Measurements from ENCODE around the gene MYBPC2.

Gene MYBPC2

DNA sequence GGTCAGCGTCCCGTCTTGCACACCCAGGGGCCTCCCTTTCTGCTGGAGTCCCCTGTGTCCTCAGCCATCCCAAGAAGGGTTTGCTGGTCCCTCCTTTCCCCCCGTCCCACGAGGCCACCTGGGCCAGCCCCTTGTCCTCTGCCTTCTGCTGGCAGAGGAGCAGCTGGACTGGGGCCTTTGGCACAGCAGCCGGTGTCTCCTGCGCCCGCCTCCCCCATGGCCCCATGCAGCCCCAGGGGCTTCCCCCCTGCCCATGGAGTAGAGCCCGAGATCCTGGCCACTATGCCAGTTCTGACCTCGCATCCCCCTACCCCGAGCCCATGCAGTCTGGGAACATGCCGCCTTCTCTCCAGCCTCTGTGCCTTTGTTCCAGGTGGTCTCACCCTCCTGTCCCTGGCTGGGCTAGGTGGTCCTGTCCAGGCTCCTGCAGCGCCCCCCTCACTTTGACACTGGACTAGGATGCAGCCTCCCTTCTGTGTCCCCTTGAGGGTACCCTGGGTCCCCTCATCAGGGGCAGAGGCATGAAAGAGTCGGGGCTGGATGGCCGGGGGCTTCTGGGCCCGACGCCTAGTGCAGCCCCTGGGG, 49.7 kb downstream of the MYBPC2 start:
- DNase-seq, result no peak

DNA sequence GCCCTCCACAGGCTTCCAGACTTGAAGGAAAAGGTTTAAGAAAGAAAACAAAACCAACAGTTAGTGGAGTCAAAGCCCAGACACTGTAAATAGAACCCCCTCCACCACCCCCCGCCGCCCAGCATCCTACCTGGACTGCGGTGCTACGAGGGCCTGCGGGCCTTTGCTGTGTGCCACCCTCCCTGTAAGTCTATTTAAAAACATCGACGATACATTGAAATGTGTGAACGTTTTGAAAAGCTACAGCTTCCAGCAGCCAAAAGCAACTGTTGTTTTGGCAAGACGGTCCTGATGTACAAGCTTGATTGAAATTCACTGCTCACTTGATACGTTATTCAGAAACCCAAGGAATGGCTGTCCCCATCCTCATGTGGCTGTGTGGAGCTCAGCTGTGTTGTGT, 50.2 kb downstream of the MYBPC2 start:
- DNase-seq, result no peak

DNA sequence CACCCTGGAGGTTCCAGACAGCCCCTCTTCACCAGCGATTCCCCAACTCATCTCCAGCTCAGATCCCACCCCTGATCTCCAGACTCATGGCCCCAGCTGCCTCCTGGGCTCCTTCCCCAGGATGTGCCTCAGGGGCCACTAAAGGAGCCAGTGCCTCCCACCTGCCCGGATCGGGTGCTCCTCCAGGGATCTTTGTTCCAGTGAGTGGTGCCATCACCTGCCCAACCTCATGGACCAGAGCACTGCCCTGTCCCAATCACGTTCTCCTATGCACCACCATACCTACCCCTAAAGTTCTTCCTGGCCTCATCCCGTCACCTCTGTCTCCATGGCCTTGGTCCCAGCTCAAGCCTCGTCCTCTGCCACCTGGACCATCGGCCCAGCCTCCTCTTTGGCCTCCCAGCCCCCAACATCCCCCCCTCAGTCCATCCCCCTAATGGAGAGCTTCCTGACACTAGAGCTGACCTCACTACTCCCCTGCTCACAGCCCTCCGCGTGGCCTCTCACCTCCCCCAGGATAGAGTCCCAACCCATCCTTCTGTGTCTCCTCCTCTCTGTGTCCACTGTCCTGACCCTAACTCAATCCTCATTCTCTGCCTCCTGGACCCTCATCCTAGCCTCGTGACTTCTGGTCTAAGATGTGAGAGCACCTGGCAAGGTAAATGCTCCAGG, 52.7 kb downstream of the MYBPC2 start:
- DNase-seq, result no peak

DNA sequence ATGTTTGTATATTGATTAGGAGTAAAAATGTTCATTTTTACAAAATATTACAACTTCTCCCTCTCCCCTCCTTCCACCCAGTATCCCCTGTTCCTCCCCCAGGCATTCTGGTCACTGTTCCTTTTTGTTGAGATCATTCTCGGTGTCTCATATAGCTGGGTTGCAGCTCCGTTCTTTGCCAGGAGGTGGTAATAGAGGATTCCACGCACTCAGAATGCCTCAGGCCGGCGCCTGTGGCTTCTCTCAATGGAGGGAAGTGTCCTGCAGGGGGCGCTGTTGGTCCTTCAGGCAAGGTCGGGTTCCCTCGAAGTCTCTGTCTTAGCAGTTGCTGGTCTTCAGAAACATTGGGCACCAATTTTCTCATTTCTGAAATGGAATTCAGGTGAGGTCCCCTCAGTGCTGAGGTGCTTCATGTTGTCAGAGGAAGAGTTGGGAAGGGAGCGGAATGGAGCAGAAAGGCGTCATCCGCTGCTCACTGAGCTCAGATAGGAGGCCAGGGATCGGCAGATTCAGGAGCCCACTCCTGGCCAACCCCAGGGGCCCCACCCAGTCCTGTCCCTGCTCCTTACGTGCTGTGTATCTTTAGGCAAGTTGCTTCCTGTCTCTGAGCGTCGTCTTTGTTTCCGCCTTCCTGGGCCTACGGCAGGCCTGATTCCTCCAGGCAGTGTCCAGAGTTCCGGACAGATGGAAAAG, 54.3 kb downstream of the MYBPC2 start:
- no peak for DNase-seq

DNA sequence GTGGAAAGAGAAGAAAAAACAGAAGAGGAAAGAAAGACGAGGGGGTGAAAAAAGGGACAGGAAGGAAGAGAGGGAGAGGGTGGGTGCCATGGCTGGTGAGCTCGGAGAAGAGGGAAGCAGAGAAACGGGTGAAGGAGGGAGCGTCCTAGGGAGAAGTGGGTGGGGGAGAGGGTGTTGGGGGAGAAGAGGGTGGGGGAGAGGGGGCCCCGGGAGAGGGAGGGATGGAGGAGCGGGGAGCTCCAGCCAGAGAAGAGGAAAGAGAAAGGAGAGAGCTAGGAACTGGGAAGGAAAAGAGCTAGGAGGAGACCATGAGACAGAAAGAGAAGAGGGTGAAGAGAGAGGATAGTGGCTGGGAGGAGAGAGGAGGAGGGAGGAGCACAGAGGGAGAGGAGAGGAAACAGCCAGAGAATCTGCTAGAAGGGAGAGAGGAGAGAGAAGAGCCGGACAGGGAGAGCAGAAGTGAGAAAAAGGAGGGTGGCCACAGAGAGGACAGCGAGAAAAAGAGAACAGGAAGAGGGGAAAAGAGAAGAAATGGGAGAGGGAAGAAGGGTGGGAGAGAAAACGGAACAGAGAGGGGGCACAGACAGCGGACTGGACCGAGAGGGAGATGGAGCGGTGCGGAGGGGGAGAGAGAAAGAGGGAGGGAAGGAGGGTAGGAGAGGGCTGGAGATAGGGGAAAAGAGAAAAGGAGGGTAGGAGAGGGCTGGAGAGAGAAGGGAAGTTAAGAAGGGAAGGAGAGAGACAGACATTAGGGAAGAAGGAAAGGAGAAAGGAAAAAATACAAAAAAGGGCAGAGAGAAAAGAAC, 55.9 kb downstream of the MYBPC2 start:
- DNase-seq, result no peak

DNA sequence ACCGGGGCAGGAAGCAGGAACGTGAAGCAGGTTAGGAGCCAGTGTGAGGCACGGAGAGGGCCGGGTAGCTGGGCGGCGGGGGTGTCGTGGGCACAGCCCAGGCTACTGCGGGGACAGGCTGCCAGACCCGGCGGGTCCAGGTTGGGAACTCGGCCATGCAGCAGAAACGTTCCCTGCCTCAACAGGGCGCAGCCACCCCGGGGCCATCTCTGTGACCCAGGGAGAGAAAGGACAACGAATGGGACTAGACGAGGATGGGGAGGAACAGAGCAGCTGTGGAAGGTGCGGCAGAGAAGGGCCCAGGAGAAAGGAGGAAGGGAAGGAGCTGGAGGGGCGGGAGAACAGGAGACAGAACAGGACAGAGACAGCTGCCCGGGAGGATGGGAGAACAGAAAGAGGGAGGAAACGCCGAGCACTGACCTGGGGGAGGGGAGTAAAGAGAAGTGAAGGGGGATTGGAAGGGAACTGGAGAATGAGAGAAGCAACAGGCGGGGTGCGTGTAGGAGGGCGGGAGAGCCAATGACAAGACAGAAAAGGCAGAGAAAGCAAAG, 56.8 kb downstream of the MYBPC2 start:
- DNase-seq, result no peak

DNA sequence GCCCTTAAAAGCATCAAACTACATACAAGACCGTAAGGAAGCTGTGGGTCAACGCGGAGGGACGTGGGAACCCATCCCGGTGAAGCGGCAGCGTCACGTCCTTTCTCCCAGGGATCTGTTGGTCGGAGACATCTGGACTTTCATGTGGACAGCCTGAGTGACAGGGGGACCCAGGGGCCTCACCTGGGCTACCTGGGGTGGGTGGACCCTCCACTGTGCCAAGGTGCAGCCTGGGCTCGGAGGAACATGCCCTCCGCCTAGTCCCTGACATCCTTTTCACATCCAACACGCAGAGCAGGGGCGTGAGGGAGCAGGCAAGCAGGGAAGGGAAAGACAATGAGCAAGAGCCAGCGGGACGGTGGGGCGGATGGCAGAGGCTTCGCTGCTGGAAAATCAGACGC, 57.7 kb downstream of the MYBPC2 start:
- DNase-seq, result no peak

DNA sequence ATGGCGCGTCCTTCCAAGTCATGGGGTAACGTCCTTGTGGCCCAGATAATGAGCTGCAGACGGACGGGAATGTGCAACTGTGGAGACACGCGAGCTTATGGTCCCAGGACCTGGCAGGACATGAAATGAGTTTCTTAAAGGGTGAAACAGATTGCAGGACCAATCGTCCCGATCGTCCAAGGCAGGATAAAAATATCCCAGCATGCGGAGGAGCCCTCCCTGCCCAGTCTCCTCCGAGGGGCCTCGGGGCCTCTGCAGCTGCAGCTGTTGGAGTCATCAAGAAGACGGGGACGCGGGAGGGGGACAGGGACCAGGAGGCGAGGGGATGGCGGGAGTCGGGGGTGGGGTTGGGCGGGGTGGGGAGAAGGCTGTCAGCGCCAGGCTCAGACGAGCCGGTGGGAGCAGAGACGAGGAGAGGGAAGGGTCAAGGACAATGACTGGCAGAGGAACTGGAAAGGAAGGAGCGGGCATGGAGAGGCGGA, 58.3 kb downstream of the MYBPC2 start:
- DNase-seq, result no peak

DNA sequence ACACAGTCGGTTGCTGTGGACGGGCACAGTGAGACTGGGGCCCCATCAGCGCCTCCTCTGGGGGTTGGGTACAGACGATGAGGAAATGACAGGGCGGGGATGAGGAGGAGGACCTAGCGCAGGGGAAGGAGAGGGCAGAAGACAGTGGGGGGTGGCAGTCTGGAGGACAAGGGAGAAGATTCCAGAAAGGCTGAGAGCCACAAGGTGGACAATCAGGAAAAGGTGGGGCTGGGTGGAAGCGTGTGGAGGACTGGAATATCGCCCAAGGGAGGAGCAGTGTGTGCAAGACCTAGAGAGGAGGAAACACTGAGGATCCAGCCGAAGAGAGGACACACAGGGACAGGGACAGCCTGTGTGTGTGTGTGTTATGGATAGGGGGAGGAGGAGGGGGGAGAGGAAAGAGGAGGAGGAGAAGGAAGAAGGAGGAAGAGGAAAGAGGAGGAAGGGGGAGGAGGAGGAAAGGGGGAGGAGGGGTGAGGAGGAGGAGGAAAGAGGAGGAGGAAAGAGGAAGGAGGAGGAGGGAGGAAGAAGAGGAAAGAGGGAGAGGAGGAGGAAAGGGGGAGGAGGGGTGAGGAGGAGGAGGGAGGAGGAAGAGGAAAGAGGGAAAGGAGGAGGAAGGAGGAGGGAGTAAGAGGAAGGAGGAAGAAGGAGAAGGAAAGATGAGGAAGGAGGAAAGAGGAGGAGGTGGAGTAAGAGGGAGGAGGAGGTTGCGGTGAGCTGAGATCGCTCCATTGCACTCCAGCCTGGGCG, 59.8 kb downstream of the MYBPC2 start:
- no peak for DNase-seq

DNA sequence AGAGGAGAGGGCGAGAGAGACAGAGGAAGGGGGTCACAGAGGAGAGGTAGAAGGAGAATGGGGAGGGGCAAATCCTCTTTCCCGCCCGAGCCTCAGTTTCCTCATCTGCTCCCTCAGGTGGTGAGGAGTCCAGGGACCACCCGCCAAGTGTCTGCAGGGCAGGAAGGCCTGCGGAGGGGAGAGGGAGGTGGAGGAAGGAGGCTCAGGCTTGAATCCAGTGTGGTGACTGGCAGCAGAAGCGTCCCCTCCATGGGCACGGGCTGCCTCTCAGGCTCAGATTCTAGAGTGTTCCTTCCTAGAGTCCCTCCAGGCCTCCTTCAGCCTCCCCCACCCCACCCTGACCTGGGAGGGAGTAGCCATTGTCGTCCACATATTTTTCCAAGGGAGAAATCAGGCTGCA, 60.5 kb downstream of the MYBPC2 start:
- no peak for DNase-seq

DNA sequence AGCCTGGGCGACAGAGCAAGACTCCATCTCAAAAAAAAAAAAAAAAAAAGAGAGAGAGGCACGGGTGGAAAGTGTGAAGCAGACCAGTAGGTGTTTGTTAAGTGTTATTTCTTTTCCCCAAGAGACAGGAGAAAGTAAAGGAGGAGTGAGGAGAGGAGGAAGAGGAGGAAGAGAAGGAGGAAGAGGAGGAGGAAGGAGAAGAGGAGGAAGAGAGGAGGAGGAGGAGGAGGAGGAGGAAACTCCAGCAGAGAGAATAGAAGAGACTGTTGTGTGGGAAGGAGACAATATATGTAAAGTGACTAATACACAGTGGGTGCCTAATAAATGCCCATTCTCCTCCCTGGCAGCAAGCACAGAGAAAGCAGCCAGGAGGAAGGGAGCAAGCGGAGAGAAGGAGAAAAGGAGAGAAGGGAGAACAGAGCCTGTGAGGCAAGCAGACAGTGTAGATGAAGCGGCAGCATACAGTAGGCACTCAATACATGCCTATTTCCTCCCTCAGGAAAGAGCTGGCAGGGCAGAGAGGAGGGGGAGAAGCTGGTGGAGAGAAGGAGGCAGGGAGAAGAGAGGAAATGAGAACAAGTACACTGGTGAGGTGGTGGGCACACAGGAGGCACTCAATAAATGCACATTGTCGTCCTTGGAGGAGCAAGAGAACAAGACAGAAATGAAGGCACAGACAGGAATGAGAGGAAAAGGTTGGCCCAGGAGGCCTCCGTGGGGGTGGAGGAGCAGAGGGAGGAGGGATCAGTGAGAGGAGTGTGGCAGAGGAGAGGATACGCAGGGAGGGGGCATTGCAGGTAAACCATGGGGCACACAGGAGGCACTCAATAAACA, 61.7 kb downstream of the MYBPC2 start:
- DNase-seq, result no peak

DNA sequence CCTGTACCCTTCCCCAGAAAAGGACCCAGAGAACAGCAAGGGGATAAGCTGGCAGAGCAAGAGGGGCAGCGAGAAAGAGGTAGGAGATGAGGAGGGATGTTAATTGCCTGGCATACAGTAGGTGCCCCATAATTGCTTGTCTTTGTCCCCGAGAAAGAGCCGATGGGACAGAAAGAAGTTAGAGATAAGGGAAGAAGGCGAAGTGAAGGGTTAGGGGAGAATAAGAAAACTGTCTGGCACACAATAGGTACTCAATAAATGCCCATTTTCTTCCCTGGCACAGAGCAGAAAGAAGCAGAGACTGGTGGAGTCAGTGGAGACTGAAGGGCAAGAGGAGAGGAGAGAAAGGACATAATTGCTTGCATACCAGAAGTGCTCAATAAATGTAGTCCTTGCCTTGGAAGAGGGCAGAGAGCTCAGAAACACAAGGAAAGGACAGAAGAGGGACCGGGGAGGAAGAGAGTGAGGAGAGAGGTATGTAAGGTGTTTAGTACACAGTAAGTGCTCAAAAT, 62.4 kb downstream of the MYBPC2 start:
- no peak for DNase-seq

DNA sequence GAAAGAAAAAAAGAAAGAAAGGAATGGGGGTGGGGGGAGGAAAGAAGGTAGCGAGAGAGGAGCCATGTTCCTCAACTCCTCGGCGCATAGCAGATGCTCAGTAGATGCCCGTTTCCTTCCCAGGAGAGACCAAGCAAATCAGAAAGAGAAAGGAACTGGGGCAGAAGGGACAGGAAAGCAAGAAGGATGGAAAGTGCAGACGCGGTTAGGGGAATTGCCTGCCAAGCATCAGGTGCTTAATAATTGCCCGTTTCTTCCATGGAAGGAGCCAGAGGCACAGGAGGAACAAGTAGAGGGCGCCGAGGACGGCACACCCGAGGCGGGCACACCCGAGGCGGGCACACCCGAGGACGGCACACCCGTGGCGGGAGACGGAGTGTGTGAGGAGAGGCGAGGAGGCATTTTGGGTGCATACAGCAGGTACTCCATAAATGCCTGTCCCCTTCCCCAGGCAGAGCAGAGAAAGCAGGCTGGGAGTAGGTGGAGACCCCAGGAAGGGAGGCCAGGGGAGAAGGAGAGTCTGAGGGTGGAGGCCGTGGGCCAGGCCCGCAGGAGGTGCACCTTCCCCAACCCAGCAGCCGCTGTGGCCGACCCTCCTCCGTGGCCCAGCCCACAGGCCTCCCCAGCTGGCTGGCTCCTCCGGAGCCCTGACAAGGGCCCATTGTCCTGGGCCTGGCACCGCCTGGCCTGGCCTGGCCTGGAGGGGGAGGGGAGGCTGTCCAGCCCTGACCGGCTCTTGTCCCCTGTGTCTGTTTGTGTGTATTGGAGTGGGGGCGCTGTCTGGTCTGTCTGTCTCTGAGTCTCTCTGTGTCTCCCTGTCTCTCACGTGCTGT, 63.7 kb downstream of the MYBPC2 start:
- no peak for DNase-seq

DNA sequence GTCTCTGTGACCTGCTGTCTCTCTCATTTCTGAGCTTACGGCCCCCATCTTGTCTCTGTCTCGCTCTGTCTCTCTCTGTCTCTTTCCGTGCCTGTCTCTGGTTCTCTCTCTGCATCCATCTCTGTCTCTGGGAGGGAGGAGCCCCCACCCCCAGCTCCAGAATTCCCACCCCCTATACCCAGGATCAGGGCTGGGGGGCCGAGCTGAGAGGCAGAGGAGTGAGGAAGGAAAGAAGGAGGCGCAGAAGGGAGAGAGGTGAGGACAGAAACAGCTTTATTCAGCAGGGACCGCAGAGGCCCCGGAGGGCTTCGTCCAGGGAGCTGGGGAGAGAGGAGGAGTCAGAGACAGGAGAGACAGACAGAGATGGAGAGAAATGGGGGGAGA, 64.3 kb downstream of the MYBPC2 start:
- no peak for DNase-seq

DNA sequence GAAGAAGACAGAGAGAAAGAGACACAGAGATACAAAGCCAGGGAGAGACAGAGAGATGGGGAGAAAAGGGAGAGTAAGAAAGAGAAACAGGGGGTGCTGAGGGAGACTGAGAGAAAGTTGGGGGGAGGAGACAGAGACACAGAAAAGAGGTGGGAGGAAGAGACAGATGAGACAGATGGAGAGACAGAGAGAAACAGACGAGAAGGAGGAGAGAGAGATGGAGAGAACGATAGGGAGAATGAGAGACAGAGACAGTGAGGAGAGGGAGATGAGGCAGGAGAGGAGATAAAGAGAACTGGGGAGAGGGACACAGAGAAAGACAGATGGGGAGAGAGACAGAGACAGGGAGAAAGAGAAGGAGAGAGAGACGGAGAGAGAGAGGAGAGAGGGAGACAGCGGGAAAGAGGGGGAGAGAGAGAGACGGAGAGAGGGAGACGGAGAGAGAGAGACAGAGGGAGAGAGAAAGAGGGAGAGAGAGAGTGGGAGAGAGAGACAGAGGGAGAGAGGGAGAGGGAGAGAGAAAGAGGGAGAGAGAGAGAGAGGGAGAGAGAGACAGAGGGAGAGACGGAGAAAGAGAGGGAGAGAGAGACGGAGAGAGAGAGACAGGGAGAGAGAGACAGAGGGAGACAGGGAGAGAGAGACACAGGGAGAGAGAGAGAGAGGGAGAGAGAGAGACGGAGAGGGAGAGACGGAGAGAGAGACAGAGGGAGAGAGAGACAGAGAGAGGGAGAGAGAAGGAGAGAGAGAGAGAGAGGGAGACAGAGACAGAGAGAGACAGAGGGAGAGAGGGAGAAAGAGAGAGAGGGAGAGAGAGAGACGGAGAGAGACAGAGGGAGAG, 65.7 kb downstream of the MYBPC2 start:
- no peak for DNase-seq

DNA sequence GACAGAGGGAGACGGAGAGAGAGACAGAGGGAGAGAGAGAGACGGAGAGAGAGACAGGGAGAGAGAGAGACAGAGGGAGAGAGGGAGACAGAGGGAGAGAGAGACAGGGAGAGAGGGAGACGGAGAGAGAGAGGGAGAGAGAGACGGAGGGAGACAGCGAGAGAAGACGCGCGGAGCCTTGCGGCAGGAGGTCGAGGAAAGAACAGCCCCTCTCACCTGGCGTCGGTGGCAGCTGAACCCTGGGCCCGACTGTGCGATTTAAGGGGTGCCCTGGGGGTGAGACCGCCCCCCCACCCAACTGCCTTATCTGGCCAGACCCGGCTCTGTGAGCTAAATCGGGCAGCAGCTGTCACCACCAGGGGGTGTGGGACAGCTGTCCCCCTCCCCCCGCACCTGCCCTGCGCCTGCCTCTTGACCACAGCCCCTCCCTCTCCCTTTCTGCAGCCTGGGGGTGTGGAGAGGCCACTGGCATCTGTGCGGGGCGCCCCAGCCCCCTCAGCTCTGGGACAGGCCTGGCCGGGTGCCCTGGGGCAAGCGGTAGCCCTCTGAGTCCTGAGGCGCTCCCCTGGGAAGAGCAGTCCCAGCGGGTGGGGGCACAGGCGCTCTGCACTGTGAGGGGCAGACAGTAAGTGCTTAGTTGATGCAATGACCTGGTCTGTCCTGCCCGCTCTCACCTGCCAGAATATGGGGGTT, 67.5 kb downstream of the MYBPC2 start:
- DNase-seq, result no peak

DNA sequence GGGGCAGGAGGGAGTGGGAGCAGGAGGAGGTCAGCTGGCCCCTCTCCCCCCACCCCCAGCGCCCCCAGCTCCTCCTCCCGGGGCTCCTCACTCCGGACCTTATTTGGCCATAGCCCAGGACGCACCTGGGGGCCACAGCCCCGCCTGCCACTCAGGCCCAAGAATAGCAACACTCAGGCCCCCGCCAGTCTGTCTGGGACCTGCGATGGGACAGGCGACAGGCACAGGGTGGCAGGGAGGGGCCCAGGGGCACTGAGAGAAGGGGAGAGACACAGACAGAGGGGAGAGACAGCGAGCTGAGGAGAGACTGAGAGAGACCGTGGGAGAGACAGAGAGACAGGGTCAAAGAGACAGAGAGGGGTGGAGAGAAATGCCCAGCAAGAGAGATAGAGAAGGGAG, 68.1 kb downstream of the MYBPC2 start:
- DNase-seq, result no peak

DNA sequence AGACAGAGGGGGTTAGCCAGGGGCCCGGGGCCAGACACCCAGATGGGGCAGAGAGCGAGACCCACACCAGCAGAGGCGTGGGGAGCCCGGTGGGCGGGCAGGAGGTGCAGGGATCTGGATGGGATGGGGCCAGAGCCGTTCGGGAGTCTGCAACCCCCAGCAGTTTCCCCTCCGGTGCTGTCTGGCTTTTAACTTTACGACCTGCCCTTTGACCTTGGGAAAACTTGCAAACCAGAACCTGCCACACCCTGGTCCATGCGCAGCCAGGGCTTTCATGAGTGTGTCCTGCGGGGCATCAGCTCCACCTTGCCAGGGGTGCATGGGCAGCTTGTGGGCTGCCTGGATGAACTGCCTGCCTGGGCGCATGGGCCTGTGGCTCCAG, 68.5 kb downstream of the MYBPC2 start:
- no peak for DNase-seq
